NCI-H446 (cell line): Measurements from ENCODE around the gene FUCA1.
A peak's percentile ranks its signal among the peaks of the same experiment; 100 is the strongest.
"Not testable (repeated sequence)": the region's sequence is repeated elsewhere in the genome, so short reads cannot be mapped to it uniquely, and the experiment has no call there.

ENCODE experiments used
- DNase-seq, 2 experiments: peaks; one replicate each; lab custom pipeline; 2025; lab: John Stamatoyannopoulos, UW

Gene FUCA1

GRCh38 chr1:23895993-23896392, 27.9 kb upstream of the FUCA1 start:
- no peak for DNase-seq

GRCh38 chr1:23895082-23895481, 27.0 kb upstream of the FUCA1 start:
- DNase-seq, result no peak

GRCh38 chr1:23889074-23889473, 21.0 kb upstream of the FUCA1 start:
- DNase-seq, result no peak

GRCh38 chr1:23885222-23885621, 17.1 kb upstream of the FUCA1 start:
- DNase-seq, result no peak

GRCh38 chr1:23882746-23883145, 14.7 kb upstream of the FUCA1 start:
- DNase-seq, result no peak

GRCh38 chr1:23879809-23880208, 11.7 kb upstream of the FUCA1 start:
- no peak for DNase-seq

GRCh38 chr1:23878668-23879067, 10.6 kb upstream of the FUCA1 start:
- DNase-seq, result no peak

- DNase-seq, result no peak
Measured at GRCh38 chr1:23875382-23875781, 7.3 kb upstream of the FUCA1 start.

GRCh38 chr1:23872421-23872820, 4.3 kb upstream of the FUCA1 start:
- no peak for DNase-seq

GRCh38 chr1:23869051-23869450, 961 bp upstream of the FUCA1 start:
- DNase-seq, result no peak

GRCh38 chr1:23868557-23869016, 497 bp upstream of the FUCA1 start:
- DNase-seq, result peak in 1 of 2 experiments; percentile 58

- DNase-seq, result no peak
Measured at GRCh38 chr1:23867542-23867894, 572 bp downstream of the FUCA1 start.

- no peak for DNase-seq
Measured at GRCh38 chr1:23865543-23865930, 2.6 kb downstream of the FUCA1 start.

GRCh38 chr1:23864801-23865542, 3.1 kb downstream of the FUCA1 start:
- no peak for DNase-seq

GRCh38 chr1:23862640-23863039, 5.5 kb downstream of the FUCA1 start:
- no peak for DNase-seq

GRCh38 chr1:23854568-23854967, 13.5 kb downstream of the FUCA1 start:
- DNase-seq, result peak in 1 of 2 experiments; percentile 12

GRCh38 chr1:23853124-23853523, 15.0 kb downstream of the FUCA1 start:
- not testable (repeated sequence) for DNase-seq

- not testable (repeated sequence) for DNase-seq
Measured at GRCh38 chr1:23851406-23851805, 16.7 kb downstream of the FUCA1 start.

GRCh38 chr1:23848673-23849616, 19.1 kb downstream of the FUCA1 start:
- DNase-seq, result no peak

- DNase-seq, result not testable (repeated sequence)
Measured at GRCh38 chr1:23847482-23848095, 20.5 kb downstream of the FUCA1 start.

- no peak for DNase-seq
Measured at GRCh38 chr1:23845163-23845562, 22.9 kb downstream of the FUCA1 start.

GRCh38 chr1:23843644-23844043, 24.4 kb downstream of the FUCA1 start:
- DNase-seq, result no peak
